ENCODE results near the gene SEC14L6.
"Not testable (repeated sequence)": the region's sequence is repeated elsewhere in the genome, so short reads cannot be mapped to it uniquely, and the experiment has no call there.

Gene SEC14L6

GRCh38 chr22:30565341-30565740 lies 18.8 kb upstream of the SEC14L6 start:
- peak; percentile 21 for DNase-seq

GRCh38 chr22:30564761-30565119 lies 18.2 kb upstream of the SEC14L6 start:
- no peak for DNase-seq

GRCh38 chr22:30564045-30564760 lies 17.7 kb upstream of the SEC14L6 start:
- peak; percentile 17 for DNase-seq

- DNase-seq: peak; percentile 91
These were observed 15.8 kb upstream of the SEC14L6 start for GRCh38 chr22:30562366-30562765.

DNA sequence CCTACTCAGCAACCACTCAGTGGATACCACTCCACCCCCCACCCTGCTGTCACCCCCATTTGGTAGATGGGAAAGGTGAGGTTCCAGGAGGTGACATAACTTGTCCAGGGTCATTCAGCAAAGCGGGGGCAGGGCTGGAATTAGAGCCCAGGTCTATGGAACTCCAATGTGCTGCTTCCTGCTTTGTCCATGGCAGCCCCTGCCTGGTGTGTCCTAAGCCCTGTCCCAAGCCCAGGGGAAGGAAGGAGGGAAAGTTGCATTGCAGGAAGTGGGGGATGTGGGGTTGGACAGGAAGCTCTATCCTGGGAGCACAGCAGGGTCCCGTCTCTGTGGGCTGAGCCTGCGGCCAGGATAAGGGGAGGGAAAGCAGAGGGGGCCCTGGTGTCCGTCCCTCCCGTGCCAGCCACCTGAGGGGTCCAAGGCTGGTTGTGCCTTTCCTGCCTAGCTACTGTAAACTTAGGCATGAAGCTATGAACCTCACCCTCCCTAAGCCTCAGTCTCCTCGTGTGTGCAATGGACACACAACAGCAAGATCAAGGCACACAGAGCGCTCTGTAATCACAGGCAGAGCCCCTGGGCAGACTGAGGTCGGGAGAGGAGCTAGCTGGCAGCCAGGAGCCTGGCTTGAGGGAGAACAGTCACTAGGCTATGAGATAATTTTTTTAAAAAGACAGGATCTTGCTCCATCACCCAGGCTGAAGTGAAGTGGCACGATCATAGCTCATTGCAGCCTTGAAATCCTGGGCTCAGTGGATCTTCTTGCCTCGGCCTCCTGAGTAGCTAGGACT lies 15.1 kb upstream of the SEC14L6 start:
- DNase-seq: peak; percentile 55

DNA sequence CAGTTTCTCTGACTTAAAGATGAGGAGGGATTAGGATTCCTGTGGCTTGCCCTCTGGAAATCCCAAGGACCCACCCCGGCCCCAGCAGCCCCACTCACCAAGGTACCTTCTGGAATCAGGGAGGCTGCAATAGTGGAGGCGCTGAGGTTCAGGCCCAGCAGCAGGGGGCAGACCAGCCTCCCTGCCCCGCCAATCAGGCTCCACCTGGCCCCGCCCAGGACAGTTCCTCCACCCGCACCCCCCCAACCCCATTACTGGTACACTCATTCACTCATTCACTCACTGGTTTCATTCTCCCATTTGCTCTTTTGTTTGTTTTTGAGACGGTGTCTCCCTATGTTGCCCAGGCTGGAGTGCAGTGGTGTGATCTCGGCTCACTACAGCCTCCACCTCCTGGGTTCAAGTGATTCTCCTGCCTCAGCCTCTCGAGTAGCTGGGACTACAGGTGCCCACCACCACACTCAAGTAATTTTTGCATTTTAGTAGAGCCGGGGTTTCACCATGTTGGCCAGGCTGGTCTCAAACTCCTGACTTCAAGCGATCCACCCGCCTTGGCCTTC lies 14.2 kb upstream of the SEC14L6 start:
- peak; percentile 56 for DNase-seq

GRCh38 chr22:30559889-30560288 lies 13.3 kb upstream of the SEC14L6 start:
- DNase-seq: no peak

DNA sequence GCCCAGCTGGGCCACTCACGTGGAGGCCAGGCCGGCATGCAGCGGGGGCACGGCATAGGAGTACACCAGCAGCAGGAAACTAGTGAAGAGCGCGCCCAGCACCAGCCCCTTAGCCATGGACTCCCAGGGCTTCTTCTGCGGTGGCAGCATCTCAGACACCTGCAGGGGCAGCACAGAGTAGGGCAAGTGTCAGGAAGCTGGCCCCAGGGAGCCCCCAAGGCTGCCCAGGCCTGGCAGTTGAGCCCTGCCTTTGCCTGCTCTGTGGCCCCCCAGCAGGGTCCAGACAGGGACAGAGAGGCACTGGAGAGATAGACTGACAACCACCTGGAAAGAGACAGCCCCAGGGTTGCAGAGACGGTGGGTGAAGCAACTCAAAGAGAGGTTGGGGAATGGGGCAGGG lies 10.7 kb upstream of the SEC14L6 start:
- no peak for DNase-seq

- DNase-seq: peak; percentile 50
These were observed 9.8 kb upstream of the SEC14L6 start for GRCh38 chr22:30556388-30556787.

DNA sequence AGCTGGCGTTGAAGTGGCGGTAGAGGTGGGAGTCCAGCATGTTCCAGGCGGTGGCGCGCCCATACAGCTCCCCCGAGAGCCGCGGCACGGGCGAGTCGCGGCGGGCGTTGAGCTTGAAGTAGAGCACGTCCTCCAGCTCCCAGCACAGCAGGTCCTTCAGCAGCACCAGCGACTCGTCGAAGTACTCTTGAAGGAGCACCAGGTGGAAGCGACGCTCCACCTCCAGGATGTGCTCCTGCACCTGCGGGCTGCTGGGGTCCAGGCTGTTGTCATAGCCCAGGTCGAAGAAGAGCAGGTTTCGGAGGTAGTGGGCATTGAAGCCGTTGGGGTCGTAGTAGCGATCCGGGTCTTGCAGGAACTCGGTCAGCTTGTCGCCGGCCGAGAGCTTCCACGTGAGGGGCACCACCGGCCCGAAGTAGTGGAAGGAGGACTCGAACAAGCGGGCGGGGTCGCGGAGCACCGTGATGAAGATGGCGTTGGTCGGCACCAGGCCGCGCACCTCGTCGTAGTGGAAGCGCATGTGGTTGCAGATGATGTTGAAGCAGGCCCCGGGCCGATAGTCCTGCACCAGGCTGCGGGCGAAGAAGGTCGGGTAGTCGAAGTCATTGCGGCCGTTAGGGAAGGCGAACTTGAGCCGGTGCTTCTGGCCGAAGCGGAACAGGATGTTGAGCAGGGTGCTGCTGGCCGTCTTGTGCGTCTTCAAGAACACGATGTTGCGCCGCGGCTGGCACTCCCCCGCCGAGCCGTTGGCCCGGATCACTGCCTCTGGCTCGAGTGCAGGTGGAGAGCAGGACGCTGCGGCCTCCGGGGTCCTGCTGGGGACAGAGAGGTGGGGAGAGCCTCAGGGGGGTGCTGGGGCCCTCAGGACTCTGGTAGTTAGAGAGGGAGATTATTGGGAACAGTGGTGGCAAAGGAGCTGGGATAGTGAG lies 9.0 kb upstream of the SEC14L6 start:
- no peak for DNase-seq

GRCh38 chr22:30553971-30554370 lies 7.4 kb upstream of the SEC14L6 start:
- peak; percentile 19 for DNase-seq

DNA sequence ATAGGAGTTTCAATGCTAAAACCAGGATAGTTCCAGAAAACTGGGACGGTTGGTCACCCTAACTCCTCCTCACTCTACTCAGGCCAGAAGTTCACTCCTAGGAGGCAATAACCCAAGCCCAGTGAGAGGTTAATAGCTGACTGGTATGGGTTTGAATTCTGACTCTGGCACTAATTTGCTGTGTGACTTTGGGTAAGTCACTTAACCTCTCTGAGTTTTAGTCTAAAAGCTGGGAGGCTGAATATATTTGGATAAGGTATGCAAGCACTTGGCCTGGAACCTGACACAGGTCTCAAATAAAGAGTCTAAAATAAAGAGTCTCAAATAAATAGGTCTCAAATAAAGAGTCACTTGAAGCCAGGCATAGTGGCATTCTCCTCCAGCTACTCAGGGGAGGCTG lies 6.2 kb upstream of the SEC14L6 start:
- no peak for DNase-seq

GRCh38 chr22:30551813-30552212 lies 5.3 kb upstream of the SEC14L6 start:
- DNase-seq: not testable (repeated sequence)

GRCh38 chr22:30547188-30547587 lies 647 bp upstream of the SEC14L6 start:
- no peak for DNase-seq

GRCh38 chr22:30542811-30543188 lies 3.7 kb downstream of the SEC14L6 start:
- DNase-seq: no peak

DNA sequence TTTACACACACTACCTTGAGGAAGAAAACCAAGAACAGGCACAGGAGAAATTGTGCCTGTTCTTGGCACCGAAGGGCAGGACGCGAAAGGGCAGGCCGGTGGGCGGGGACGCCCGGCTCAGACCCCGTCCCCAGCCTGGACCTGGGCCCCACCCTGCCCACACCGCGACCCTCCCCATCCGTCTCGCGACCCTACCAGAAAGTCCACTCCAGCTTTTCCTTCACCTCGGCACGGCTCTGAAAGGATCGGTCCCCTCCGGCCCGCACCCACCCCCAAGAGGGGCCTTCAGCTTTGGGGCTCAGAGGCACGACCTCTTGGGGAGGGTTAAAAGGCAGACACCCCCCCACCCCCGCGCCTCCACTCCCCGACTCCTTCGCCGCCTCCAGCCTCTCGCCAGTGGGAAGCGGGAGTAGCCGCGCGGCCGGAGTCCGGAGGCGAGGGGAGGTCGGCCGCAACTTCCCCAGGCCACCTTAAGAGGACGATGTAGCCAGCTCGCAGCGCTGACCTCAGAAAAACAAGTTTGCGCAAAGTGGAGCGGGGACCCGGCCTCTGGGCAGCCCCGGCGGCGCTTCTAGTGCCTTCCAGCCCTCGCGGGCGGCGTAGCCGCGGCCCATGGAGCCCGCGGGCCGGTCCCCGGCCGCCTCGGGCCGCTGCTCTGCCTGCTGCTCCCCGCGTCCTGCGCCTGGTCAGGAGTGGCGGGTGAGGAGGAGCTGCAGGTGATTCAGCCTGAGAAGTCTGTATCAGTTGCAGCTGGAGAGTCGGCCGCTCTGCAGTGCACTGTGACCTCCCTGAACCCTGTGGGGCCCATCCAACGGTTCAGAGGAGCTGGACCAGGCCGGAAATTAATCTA lies 4.4 kb downstream of the SEC14L6 start:
- no peak for DNase-seq

DNA sequence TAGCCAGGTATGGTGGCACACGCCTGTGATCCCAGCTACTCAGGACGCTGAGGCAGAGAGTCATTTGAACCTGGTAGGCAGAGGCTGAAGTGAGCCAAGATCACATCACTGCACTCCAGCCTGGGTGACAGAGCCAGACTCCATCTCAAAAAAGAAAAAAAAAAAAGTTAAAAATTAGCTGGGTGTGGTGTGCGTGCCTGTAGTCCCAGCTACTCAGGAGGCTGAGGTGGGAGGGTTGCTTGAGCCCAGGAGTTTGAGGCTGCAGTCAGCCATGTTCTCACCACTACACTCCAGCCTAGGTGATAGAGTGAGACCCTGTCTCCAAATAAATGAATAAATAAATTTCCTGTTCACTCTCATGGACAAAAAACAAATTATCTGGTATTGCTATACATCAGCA lies 5.0 kb downstream of the SEC14L6 start:
- DNase-seq: not testable (repeated sequence)

- no peak for DNase-seq
These were observed 7.2 kb downstream of the SEC14L6 start for GRCh38 chr22:30539368-30539767.

- no peak for DNase-seq
These were observed 8.3 kb downstream of the SEC14L6 start for GRCh38 chr22:30538280-30538679.

- DNase-seq: no peak
These were observed 9.3 kb downstream of the SEC14L6 start for GRCh38 chr22:30537083-30537731.

GRCh38 chr22:30535182-30535581 lies 11.4 kb downstream of the SEC14L6 start:
- no peak for DNase-seq
